ENCODE results near the gene EML4.

DNA sequence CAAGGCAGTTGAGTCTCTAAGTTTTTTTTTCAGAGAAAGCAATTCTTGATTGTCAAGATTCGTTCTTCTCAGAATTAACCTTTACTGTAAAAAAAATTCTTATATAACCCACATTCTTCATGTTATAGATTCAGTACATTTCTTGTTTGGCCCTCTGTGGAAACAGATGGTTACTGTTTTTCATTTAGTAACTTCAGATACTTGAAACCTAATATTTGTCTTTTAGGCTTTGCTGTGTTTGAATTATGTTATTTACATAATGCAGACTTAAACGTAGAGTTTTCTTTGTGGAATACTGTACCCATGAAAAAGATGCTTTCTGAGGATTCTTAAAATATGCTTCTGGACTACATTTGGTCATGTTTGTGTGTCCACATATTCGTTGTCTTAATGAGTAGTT is 48.2 kb downstream of the EML4 start:
- TF ChIP-seq, protein P1, sequence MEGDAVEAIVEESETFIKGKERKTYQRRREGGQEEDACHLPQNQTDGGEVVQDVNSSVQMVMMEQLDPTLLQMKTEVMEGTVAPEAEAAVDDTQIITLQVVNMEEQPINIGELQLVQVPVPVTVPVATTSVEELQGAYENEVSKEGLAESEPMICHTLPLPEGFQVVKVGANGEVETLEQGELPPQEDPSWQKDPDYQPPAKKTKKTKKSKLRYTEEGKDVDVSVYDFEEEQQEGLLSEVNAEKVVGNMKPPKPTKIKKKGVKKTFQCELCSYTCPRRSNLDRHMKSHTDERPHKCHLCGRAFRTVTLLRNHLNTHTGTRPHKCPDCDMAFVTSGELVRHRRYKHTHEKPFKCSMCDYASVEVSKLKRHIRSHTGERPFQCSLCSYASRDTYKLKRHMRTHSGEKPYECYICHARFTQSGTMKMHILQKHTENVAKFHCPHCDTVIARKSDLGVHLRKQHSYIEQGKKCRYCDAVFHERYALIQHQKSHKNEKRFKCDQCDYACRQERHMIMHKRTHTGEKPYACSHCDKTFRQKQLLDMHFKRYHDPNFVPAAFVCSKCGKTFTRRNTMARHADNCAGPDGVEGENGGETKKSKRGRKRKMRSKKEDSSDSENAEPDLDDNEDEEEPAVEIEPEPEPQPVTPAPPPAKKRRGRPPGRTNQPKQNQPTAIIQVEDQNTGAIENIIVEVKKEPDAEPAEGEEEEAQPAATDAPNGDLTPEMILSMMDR (IDR thresholded peaks at IDR 0.05), result no peak
- TF ChIP-seq POLR2A (IDR thresholded peaks at IDR 0.05), result no peak
- no peak for TF ChIP-seq EP300 (IDR thresholded peaks at IDR 0.05)

Data from tibial nerve (tissue), 4 donors.